HG03521 (cell line): Measurements from ENCODE around the gene FOXO3.
"Not testable (repeated sequence)": the region's sequence is repeated elsewhere in the genome, so short reads cannot be mapped to it uniquely, and the experiment has no call there.

Experiments used
- ATAC-seq: cut with Tn5 transposase; IDR thresholded peaks from one replicate; pipeline ENCODE4 v1.9.1; 2021; ENCODE audit warnings: mild to moderate bottlenecking, moderate library complexity; ENCODE audit not compliant: unreplicated experiment

FOXO3 gene

GRCh38 chr6:108677357-108677756, 116.6 kb downstream of the FOXO3 start:
- no peak for ATAC-seq

- no peak for ATAC-seq
These were observed 117.2 kb downstream of the FOXO3 start for GRCh38 chr6:108677894-108678293.

- ATAC-seq: not testable (repeated sequence)
These were observed 119.6 kb downstream of the FOXO3 start for GRCh38 chr6:108680314-108680713.

- not testable (repeated sequence) for ATAC-seq
These were observed 121.0 kb downstream of the FOXO3 start for GRCh38 chr6:108681721-108682120.

- not testable (repeated sequence) for ATAC-seq
These were observed 121.8 kb downstream of the FOXO3 start for GRCh38 chr6:108682383-108683119.

GRCh38 chr6:108683976-108684375, 123.3 kb downstream of the FOXO3 start:
- ATAC-seq: not testable (repeated sequence)

- no peak for ATAC-seq
These were observed 124.1 kb downstream of the FOXO3 start for GRCh38 chr6:108684771-108685329.

GRCh38 chr6:108685970-108686369, 125.3 kb downstream of the FOXO3 start:
- no peak for ATAC-seq

- no peak for ATAC-seq
These were observed 126.2 kb downstream of the FOXO3 start for GRCh38 chr6:108686896-108687295.

GRCh38 chr6:108687921-108688320, 127.2 kb downstream of the FOXO3 start:
- ATAC-seq: no peak

- ATAC-seq: no peak
These were observed 128.8 kb downstream of the FOXO3 start for GRCh38 chr6:108689272-108690161.

- no peak for ATAC-seq
These were observed 129.8 kb downstream of the FOXO3 start for GRCh38 chr6:108690326-108691049.

- no peak for ATAC-seq
These were observed 132.9 kb downstream of the FOXO3 start for GRCh38 chr6:108693430-108694154.

- ATAC-seq: no peak
These were observed 134.1 kb downstream of the FOXO3 start for GRCh38 chr6:108694816-108695215.

- no peak for ATAC-seq
These were observed 136.9 kb downstream of the FOXO3 start for GRCh38 chr6:108697561-108698161.

- ATAC-seq: no peak
These were observed 138.0 kb downstream of the FOXO3 start for GRCh38 chr6:108698593-108699289.

- no peak for ATAC-seq
These were observed 138.7 kb downstream of the FOXO3 start for GRCh38 chr6:108699290-108700041.

GRCh38 chr6:108702106-108702851, 141.6 kb downstream of the FOXO3 start:
- ATAC-seq: no peak
